Hepatocyte (in vitro differentiated cells): Measurements from ENCODE around the gene NUP160. TPM values are rescaled to one million over a fixed set of nuclear protein-coding genes. Genes with fewer than 3 reads are reported as not detected.

Source experiments
- DNase-seq: peaks from one replicate; pipeline ENCODE4 v3.0.0-alpha.2; 2016; ENCODE audit warnings: low spot score
- H2AFZ ChIP-seq: fragments of 200-600 bp; sonication (generic); 2 replicates; pipeline ENCODE4 v1.6.0; 2016; ENCODE audit warnings: antibody characterized with exemption, mild to moderate bottlenecking
- H3K27ac ChIP-seq: fragments of 200-600 bp; sonication (generic); 2 replicates; pipeline ENCODE4 v1.5.1; 2016; ENCODE audit warnings: mild to moderate bottlenecking
- H3K27me3 ChIP-seq: fragments of 200-600 bp; sonication (generic); 2 replicates; pipeline ENCODE4 v1.6.1; 2016
- H3K36me3 ChIP-seq: fragments of 200-600 bp; sonication (generic); replicated peaks from 2 replicates; pipeline ENCODE4 v1.5.1; 2016; ENCODE audit warnings: low read depth; ENCODE audit not compliant: insufficient read depth
- H3K4me1 ChIP-seq: fragments of 200-600 bp; sonication (generic); 2 replicates; pipeline ENCODE4 v1.5.1; 2016; ENCODE audit warnings: mild to moderate bottlenecking, moderate library complexity; ENCODE audit not compliant: insufficient read depth
- H3K4me2 ChIP-seq: fragments of 200-600 bp; sonication (generic); 2 replicates; pipeline ENCODE4 v1.6.0; 2016
- H3K4me3 ChIP-seq: fragments of 200-600 bp; sonication (generic); 2 replicates; pipeline ENCODE4 v1.5.1; 2016; ENCODE audit warnings: mild to moderate bottlenecking
- H3K79me2 ChIP-seq: fragments of 200-600 bp; sonication (generic); 2 replicates; pipeline ENCODE4 v1.6.0; 2017; ENCODE audit warnings: mild to moderate bottlenecking
- H3K9me2 ChIP-seq: fragments of 200-600 bp; sonication (generic); replicated peaks from 2 replicates; pipeline ENCODE4 v1.6.0; 2017; ENCODE audit warnings: mild to moderate bottlenecking; ENCODE audit not compliant: insufficient read depth
- H3K9me3 ChIP-seq: fragments of 200-600 bp; sonication (generic); 2 replicates; pipeline ENCODE4 v1.5.1; 2016; ENCODE audit warnings: low read depth, mild to moderate bottlenecking
- H4K20me1 ChIP-seq: fragments of 200-600 bp; sonication (generic); 2 replicates; pipeline ENCODE4 v1.6.0; 2016; ENCODE audit warnings: mild to moderate bottlenecking; ENCODE audit not compliant: insufficient read depth, poor library complexity, severe bottlenecking
- CTCF ChIP-seq: fragments of 200-600 bp; sonication (generic); IDR thresholded peaks from 2 replicates; pipeline ENCODE4 v1.5.1; 2016; ENCODE audit warnings: antibody characterized with exemption, mild to moderate bottlenecking; ENCODE audit not compliant: poor library complexity
- EZH2 ChIP-seq: fragments of 200-600 bp; sonication (generic); IDR thresholded peaks from 2 replicates; pipeline ENCODE4 v1.6.1; 2016; ENCODE audit warnings: antibody characterized with exemption, mild to moderate bottlenecking, borderline replicate concordance
- EZH2phosphoT487 ChIP-seq: fragments of 200-600 bp; sonication (generic); IDR thresholded peaks from one replicate; pipeline ENCODE4 v1.6.1; 2018; ENCODE audit warnings: antibody characterized with exemption, mild to moderate bottlenecking, low read depth, moderate library complexity; ENCODE audit not compliant: unreplicated experiment, severe bottlenecking
- WGBS: methylation state at CpG from one replicate; pipeline ENCODE4 v1.1.6; 2016; ENCODE audit warnings: low lambda C conversion rate; ENCODE audit errors: missing lambda C conversion rate; 5-methylcytosine and 5-hydroxymethylcytosine counted together
- polyA plus RNA-seq: library from polyadenylated mRNA; unstranded; fragments of >200 nt; fragmentation: Nextera tagmentation; extraction: Ambion mirVana; gene quantifications from 2 replicates; pipeline ENCODE4 v1.2.1, GENCODE V29; 2016
- total RNA-seq: library from RNA; depleted of rRNA; stranded (reverse); fragments of >200 nt; gene quantifications from 2 replicates; pipeline ENCODE4 v1.2.3, GENCODE V29; 2014

NUP160 gene
- total and polyA plus RNA-seq, 2 experiments from 2014 or later, result 21.0 to 32.6 TPM

DNA sequence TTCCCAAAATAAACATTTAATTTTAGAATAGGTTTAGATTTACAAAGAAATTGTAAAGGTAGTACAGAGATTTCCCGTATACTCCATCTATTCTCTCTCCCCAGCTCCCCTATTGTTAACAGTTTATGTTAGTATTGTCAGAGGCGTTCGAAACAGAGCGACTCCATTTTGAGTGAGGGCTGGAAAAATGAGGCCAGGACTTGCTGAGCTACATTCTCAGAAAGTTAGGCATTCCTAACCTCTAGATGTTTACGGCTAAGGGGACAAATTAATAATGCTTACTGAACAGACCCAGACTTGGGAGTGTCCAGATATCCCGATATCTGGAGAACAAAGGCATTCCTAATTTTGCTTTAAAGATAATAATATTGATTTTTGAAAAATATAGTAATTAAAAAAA, 12.4 kb upstream of the NUP160 start:
- Histone ChIP-seq H3K4me3 (no peak overlapping the region), H3K4me2 (no peak overlapping the region), H3K27ac (peak overlapping the region; percentile 42), H4K20me1 (no peaks in the 10 kb centered on the region), H3K36me3 (no peaks in the 10 kb centered on the region), H2AFZ (no peak overlapping the region), H3K9me2 (no peaks in the 10 kb centered on the region), H3K4me1 (peaks cover 3% of the 10 kb centered on the region), H3K9me3 (no peaks in the 10 kb centered on the region), H3K27me3 (no peaks in the 10 kb centered on the region), H3K79me2 (no peaks in the 10 kb centered on the region)
- WGBS, result 50% methylated on average over 6 of the region's 6 CpGs
- DNase-seq, result no peak
- no peak for TF ChIP-seq EZH2phosphoT487
- no peak for TF ChIP-seq CTCF
- TF ChIP-seq EZH2, result no peak

- TF ChIP-seq CTCF (no peak), EZH2phosphoT487 (no peak), EZH2 (no peak)
- no peaks in the 10 kb centered on the region for H3K4me1 ChIP-seq
- H3K9me3 ChIP-seq, result no peaks in the 10 kb centered on the region
- no peaks in the 10 kb centered on the region for H3K9me2 ChIP-seq
- H2AFZ ChIP-seq, result no peak overlapping the region
- H3K4me2 ChIP-seq, result no peak overlapping the region
- H3K27ac ChIP-seq, result peak overlapping the region; percentile 34
- H3K4me3 ChIP-seq, result no peak overlapping the region
- H3K79me2 ChIP-seq, result no peaks in the 10 kb centered on the region
- WGBS, result 62% methylated on average over 10 of the region's 10 CpGs
- no peaks in the 10 kb centered on the region for H3K36me3 ChIP-seq
- peak; percentile 27 for DNase-seq
- no peaks in the 10 kb centered on the region for H3K27me3 ChIP-seq
- no peaks in the 10 kb centered on the region for H4K20me1 ChIP-seq
These were observed 9.9 kb upstream of the NUP160 start for GRCh38 chr11:47857892-47858543.

DNA sequence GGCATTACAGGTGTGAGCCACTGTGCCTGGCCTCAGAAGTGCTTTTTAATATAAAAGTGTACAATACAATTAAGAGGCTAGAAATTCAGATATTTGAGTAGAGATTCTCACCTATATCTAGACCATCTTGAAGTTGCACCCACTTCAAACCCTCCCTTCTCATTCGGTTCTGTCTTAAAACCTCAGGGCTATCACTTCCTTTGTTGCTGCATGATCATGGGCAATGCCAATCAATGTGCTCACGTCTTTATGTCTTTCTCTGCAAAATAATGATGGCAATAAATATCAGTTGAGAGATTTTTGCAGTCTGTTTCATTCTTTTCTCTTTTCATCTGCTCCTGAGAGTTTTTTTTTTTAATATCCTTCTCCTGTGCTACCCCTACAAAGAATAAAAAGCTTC, 9.3 kb upstream of the NUP160 start:
- Histone ChIP-seq H3K4me2 (no peak overlapping the region), H3K27me3 (no peaks in the 10 kb centered on the region), H3K9me2 (no peaks in the 10 kb centered on the region), H3K79me2 (no peaks in the 10 kb centered on the region), H3K4me1 (no peaks in the 10 kb centered on the region), H3K4me3 (no peak overlapping the region), H3K27ac (no peak overlapping the region), H2AFZ (no peak overlapping the region), H3K9me3 (no peaks in the 10 kb centered on the region), H3K36me3 (no peaks in the 10 kb centered on the region), H4K20me1 (no peaks in the 10 kb centered on the region)
- 59% methylated on average over 2 of the region's 2 CpGs for WGBS
- no peak for DNase-seq
- TF ChIP-seq EZH2phosphoT487, result no peak

DNA sequence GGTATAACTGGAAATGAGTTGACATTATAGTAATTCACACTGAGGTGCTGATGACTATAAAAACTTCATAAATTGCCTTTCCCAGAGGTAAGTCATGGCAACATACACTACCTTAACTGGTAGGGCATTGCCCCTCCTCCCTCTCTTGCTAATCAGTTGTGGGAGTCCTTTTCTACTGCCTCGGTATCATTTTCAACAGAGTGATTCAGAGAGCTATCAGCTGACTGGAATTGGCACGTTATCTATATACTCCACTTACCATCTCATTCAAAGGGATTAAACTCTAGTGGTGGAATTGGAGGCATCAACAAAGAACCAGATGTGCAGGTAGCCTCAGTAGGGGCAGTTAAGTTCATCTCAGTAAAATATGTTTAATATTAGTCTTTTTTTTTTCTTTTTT, 8.0 kb upstream of the NUP160 start:
- Histone ChIP-seq H4K20me1 (no peaks in the 10 kb centered on the region), H3K79me2 (no peaks in the 10 kb centered on the region), H3K36me3 (no peaks in the 10 kb centered on the region), H3K4me2 (no peak overlapping the region), H3K27me3 (no peaks in the 10 kb centered on the region), H3K27ac (no peak overlapping the region), H3K4me1 (no peaks in the 10 kb centered on the region), H3K9me2 (no peaks in the 10 kb centered on the region), H3K4me3 (no peak overlapping the region), H2AFZ (no peak overlapping the region), H3K9me3 (no peaks in the 10 kb centered on the region)
- peak; percentile 17 for DNase-seq
- no peak for TF ChIP-seq CTCF
- no peak for TF ChIP-seq EZH2
- TF ChIP-seq EZH2phosphoT487, result no peak
- WGBS, result 47% methylated on average over 2 of the region's 2 CpGs
